BJ (cell line): ENCODE results near the gene ADTRP. TPM values are rescaled to one million over a fixed set of nuclear protein-coding genes. Genes with fewer than 3 reads are reported as not detected.

Source experiments
- CTCF ChIA-PET: fragments of 350-600 bp; formaldehyde crosslinking; extraction: SDS; loops from one replicate; lab custom pipeline; 2021; ENCODE audit warnings: antibody characterized with exemption, inconsistent platforms; lab: Yijun Ruan, JAX
- POLR2A ChIA-PET: fragments of 300-600 bp; sonication (Branson Sonifier 250); formaldehyde crosslinking; extraction: SDS; loops from one replicate; lab custom pipeline; 2021; ENCODE audit warnings: antibody characterized with exemption; lab: Charles Lee
- DNase-seq: peaks from one replicate; pipeline ENCODE4 v3.0.0-alpha.2; 2011; ENCODE audit warnings: low read depth
- H3K27me3 ChIP-seq: 2 replicates; pipeline ENCODE4 v1.6.0; 2011; ENCODE audit warnings: low read length; ENCODE audit not compliant: control insufficient read depth, insufficient read depth
- H3K36me3 ChIP-seq: 2 replicates; pipeline ENCODE4 v1.5.1; 2011; ENCODE audit warnings: low read length; ENCODE audit not compliant: control insufficient read depth, insufficient read depth
- H3K4me3 ChIP-seq: 2 replicates; pipeline ENCODE4 v1.5.1; 2011; ENCODE audit warnings: low read depth, mild to moderate bottlenecking, control low read depth, low read length
- polyA plus RNA-seq: library from polyadenylated mRNA; depleted of rRNA; stranded (reverse); fragments of >200 nt; gene quantifications from 2 replicates; pipeline ENCODE4 v1.2.3, GENCODE V29; 2011
- TF ChIP-seq, protein P1 (sequence below): IDR thresholded peaks from 2 replicates; pipeline ENCODE4 v1.5.1; 2011; ENCODE audit warnings: low read depth, mild to moderate bottlenecking, control low read depth, inconsistent platforms, low read length, moderate library complexity; ENCODE audit not compliant: insufficient read depth

The ADTRP gene
- polyA plus RNA-seq, 1 experiment = 0.58 TPM

DNA sequence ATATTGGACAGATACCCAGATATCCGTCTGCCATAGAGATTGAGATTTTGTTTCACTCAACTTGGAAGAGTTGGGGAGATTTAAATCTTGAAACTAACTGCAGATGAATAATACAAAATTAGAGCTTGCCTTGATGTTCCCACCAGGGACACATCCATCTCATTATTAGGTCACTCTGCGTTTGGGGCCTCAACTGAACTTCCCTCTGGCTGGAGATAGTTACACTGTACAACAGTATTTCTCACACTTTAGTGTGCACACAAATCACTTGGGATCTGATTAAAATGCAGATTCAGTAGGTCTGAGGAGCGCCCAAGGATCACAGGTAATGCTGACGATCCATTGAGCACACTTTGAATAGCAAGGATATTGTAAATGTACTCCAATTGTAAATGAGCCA, 35.0 kb upstream of the ADTRP start:
- Histone ChIP-seq H3K4me3 (no peak overlapping the region), H3K36me3 (no peaks in the 10 kb centered on the region), H3K27me3 (no peaks in the 10 kb centered on the region)
- ChIA-PET CTCF (no interaction called here), POLR2A (no interaction called here)
- DNase-seq = no peak
- TF ChIP-seq, protein P1, sequence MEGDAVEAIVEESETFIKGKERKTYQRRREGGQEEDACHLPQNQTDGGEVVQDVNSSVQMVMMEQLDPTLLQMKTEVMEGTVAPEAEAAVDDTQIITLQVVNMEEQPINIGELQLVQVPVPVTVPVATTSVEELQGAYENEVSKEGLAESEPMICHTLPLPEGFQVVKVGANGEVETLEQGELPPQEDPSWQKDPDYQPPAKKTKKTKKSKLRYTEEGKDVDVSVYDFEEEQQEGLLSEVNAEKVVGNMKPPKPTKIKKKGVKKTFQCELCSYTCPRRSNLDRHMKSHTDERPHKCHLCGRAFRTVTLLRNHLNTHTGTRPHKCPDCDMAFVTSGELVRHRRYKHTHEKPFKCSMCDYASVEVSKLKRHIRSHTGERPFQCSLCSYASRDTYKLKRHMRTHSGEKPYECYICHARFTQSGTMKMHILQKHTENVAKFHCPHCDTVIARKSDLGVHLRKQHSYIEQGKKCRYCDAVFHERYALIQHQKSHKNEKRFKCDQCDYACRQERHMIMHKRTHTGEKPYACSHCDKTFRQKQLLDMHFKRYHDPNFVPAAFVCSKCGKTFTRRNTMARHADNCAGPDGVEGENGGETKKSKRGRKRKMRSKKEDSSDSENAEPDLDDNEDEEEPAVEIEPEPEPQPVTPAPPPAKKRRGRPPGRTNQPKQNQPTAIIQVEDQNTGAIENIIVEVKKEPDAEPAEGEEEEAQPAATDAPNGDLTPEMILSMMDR = no peak

DNA sequence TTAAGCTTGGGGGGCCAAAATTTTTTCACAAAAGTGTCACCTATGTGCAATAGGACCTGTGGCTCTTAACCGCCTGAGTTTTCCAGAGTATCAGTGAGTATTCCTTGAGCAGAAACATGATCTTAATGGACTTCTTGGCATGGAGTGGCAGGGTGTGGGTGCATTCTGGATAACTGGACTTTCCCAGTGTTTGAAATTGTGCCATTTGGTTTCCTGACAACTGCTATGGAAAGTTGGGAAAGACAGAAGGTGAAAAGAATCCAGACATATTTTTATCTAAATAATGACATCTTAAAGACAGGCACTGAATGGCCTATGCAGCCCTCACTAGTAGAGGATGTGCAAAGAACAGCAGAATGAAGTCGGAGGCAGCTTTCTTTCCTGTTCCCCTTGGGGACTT, 34.3 kb upstream of the ADTRP start:
- Histone ChIP-seq H3K27me3 (no peaks in the 10 kb centered on the region), H3K4me3 (no peak overlapping the region), H3K36me3 (no peaks in the 10 kb centered on the region)
- ChIA-PET POLR2A (no interaction called here), CTCF (interaction anchor here (0.6 kb wide), 1 partner anchor 515 kb away, joined by 3 read pairs; no protein-coding TSS in a partner anchor)
- no peak for DNase-seq
- TF ChIP-seq, protein P1 = no peak

DNA sequence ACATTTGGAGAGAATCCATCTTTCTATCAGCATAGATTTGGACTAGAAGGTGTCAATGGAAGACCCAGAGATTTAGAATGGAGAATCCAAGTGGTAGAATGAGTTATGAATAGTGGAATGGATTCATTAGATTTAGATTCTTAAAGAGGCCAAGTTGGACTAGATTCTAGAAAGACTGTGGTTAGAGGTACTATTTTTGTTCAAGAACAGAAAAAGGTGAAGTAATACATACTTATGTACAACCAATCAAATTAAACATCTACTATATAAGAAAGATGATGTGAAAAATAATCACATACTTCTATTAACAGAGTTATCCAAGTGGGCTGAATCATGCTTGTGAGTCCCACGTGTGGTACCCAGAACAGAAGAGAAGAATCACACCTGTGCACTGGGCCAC, 33.8 kb upstream of the ADTRP start:
- ChIA-PET CTCF (interaction anchor here (0.6 kb wide), 1 partner anchor 516 kb away, joined by 3 read pairs; no protein-coding TSS in a partner anchor), POLR2A (no interaction called here)
- Histone ChIP-seq H3K27me3 (no peaks in the 10 kb centered on the region), H3K4me3 (no peak overlapping the region), H3K36me3 (no peaks in the 10 kb centered on the region)
- DNase-seq = no peak
- TF ChIP-seq, protein P1 = no peak

DNA sequence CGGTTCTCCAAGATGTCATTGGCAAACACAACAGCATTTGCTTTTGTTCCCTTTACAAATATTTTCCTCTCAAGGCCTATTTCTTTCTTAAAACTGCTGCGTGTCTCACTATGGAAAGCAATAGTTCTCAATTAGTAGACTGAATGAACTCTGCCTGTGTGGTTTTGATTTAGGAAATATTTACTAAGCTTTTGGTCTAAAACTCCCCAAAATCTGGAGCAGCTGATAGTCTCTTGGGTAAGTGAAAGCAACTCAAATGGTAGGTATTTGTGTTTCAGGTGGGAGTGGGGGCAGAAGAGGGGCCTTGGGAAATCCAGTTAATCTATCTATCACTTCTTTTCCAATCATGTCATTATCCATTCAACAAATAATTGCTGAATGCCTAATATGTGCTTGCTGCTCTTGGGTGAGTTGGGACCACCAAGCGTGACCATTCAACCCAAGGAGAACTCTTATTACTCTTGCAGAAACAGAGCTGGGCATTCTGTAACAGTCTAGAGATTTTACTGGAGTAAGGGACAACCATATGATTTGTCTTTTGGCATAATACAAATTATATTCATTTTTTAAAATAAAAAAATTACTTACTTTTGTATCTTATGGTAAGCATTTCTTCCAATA, 33.2 kb upstream of the ADTRP start:
- POLR2A ChIA-PET = no interaction called here
- Histone ChIP-seq H3K36me3 (no peaks in the 10 kb centered on the region), H3K27me3 (no peaks in the 10 kb centered on the region), H3K4me3 (no peak overlapping the region)
- DNase-seq = no peak
- TF ChIP-seq, protein P1 = no peak
- CTCF ChIA-PET = no interaction called here

DNA sequence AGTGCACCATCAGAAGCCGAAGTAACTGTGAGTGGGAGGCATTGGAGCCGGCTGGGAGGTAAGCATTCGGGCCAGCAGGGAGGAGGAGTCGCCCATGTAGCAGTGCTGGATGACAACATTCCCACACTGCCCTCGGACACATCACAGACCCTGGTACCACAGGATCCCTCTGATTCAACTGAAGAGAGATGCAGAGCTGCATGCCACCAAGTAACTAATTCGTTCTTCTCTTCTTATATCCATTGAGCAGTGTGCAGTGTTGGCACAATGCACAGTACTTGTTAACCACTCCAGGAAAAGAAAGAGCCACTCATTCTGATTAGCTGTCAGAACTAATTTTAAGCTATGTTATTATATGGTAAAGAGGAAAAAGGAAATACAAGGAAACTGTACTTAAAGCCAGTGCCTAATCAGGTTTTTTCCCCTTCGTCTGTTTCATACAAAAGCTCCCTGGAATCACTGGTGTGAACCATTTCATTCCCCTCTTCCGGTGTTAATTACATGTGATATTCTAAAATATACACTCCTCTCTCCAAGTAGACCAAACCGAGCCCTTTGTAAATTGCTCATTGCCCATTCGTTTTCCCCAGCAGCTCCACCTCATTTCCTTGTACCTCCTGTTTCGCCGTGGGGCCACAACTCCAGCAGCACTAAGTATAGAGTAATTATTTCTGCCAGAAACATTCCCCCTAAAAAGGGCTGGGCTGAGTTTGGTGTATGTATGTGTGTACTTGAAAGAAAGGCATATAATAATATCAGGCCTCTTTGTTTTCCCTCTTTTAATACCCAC, 32.4 kb upstream of the ADTRP start:
- no peak for DNase-seq
- ChIA-PET CTCF (interaction anchor here (1.1 kb wide), 1 partner anchor 17 kb away, joined by 4 read pairs; no protein-coding TSS in a partner anchor), POLR2A (no interaction called here)
- Histone ChIP-seq H3K4me3 (no peak overlapping the region), H3K36me3 (no peaks in the 10 kb centered on the region), H3K27me3 (no peaks in the 10 kb centered on the region)
- TF ChIP-seq, protein P1 = no peak
